ENCODE data around the gene SLC2A4.

SLC2A4 gene

GRCh38 chr17:7293159-7293558 is 11.6 kb downstream of the SLC2A4 start:
- peak overlapping the region; percentile 45 for H3K27ac ChIP-seq (ENCODE audit: poor library complexity, severe bottlenecking)
- no peak for DNase-seq (ENCODE audit: low spot score)
- no peaks in the 10 kb centered on the region for H3K36me3 ChIP-seq (ENCODE audit: low read depth)
- H3K4me3 ChIP-seq (ENCODE audit: severe bottlenecking), result no peak overlapping the region
- H3K4me1 ChIP-seq (ENCODE audit: insufficient read depth, poor library complexity, severe bottlenecking), result peaks cover 9% of the 10 kb centered on the region
- H3K9me3 ChIP-seq (ENCODE audit: severe bottlenecking), result no peaks in the 10 kb centered on the region
- ATAC-seq (ENCODE audit: low read depth), result no peak
- no peaks in the 10 kb centered on the region for H3K27me3 ChIP-seq (ENCODE audit: insufficient read depth, poor library complexity, severe bottlenecking)
- TF ChIP-seq CTCF (IDR thresholded peaks at IDR 0.05; ENCODE audit: poor library complexity, severe bottlenecking), result no peak

- ATAC-seq (ENCODE audit: low read depth), result peak; percentile 13; the same call in 2 of the 3 replicates
- DNase-seq (ENCODE audit: low spot score), result no peak
- Histone ChIP-seq H3K27ac (ENCODE audit: poor library complexity, severe bottlenecking) (peak overlapping the region; percentile 45), H3K4me3 (ENCODE audit: severe bottlenecking) (peak overlapping the region; percentile 39), H3K9me3 (ENCODE audit: severe bottlenecking) (no peaks in the 10 kb centered on the region), H3K4me1 (ENCODE audit: insufficient read depth, poor library complexity, severe bottlenecking) (peaks cover 9% of the 10 kb centered on the region), H3K36me3 (ENCODE audit: low read depth) (no peaks in the 10 kb centered on the region), H3K27me3 (ENCODE audit: insufficient read depth, poor library complexity, severe bottlenecking) (no peaks in the 10 kb centered on the region)
- no peak for TF ChIP-seq CTCF (IDR thresholded peaks at IDR 0.05; ENCODE audit: poor library complexity, severe bottlenecking)
These were observed 12.5 kb downstream of the SLC2A4 start for GRCh38 chr17:7293816-7294613.

GRCh38 chr17:7294614-7295153 is 13.2 kb downstream of the SLC2A4 start, which contains the start of gene YBX2:
TSS of gene YBX2 (minus strand) at chr17:7294639. CDS start at chr17:7294500, 139 bp downstream.
- Histone ChIP-seq H3K4me1 (ENCODE audit: insufficient read depth, poor library complexity, severe bottlenecking) (peaks cover 9% of the 10 kb centered on the region), H3K9me3 (ENCODE audit: severe bottlenecking) (no peaks in the 10 kb centered on the region), H3K27ac (ENCODE audit: poor library complexity, severe bottlenecking) (peak within 1 kb of the TSS; percentile 45), H3K27me3 (ENCODE audit: insufficient read depth, poor library complexity, severe bottlenecking) (no peaks in the 10 kb centered on the region), H3K36me3 (ENCODE audit: low read depth) (no peaks in the 10 kb centered on the region), H3K4me3 (ENCODE audit: severe bottlenecking) (peak within 1 kb of the TSS; percentile 39)
- DNase-seq (ENCODE audit: low spot score) (peak; percentile 90), ATAC-seq (ENCODE audit: low read depth) (peak; percentile 85)
- TF ChIP-seq CTCF (IDR thresholded peaks at IDR 0.05; ENCODE audit: poor library complexity, severe bottlenecking), result no peak

GRCh38 chr17:7295230-7296180 is 14.0 kb downstream of the SLC2A4 start:
- ATAC-seq (ENCODE audit: low read depth), result no peak
- peaks cover 9% of the 10 kb centered on the region for H3K4me1 ChIP-seq (ENCODE audit: insufficient read depth, poor library complexity, severe bottlenecking)
- H3K27ac ChIP-seq (ENCODE audit: poor library complexity, severe bottlenecking), result peak overlapping the region; percentile 22
- no peaks in the 10 kb centered on the region for H3K36me3 ChIP-seq (ENCODE audit: low read depth)
- no peak for DNase-seq (ENCODE audit: low spot score)
- no peaks in the 10 kb centered on the region for H3K27me3 ChIP-seq (ENCODE audit: insufficient read depth, poor library complexity, severe bottlenecking)
- H3K9me3 ChIP-seq (ENCODE audit: severe bottlenecking), result no peaks in the 10 kb centered on the region
- H3K4me3 ChIP-seq (ENCODE audit: severe bottlenecking), result peak overlapping the region; percentile 39
- TF ChIP-seq CTCF (IDR thresholded peaks at IDR 0.05; ENCODE audit: poor library complexity, severe bottlenecking), result no peak
